Fibroblast of gingiva (primary cell): ENCODE results near the gene LRRTM1.

ENCODE experiments used
- DNase-seq: peaks from one replicate; pipeline ENCODE4 v3.0.0-alpha.2; 2011; ENCODE audit warnings: low read depth

The LRRTM1 gene, protein sequence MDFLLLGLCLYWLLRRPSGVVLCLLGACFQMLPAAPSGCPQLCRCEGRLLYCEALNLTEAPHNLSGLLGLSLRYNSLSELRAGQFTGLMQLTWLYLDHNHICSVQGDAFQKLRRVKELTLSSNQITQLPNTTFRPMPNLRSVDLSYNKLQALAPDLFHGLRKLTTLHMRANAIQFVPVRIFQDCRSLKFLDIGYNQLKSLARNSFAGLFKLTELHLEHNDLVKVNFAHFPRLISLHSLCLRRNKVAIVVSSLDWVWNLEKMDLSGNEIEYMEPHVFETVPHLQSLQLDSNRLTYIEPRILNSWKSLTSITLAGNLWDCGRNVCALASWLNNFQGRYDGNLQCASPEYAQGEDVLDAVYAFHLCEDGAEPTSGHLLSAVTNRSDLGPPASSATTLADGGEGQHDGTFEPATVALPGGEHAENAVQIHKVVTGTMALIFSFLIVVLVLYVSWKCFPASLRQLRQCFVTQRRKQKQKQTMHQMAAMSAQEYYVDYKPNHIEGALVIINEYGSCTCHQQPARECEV

GRCh38 chr2:80303909-80304837, at the start of gene LRRTM1:
Gene LRRTM1 (minus strand): TSS chr2:80304752. CDS start chr2:80303819, 933 bp downstream.
- DNase-seq = no peak

DNA sequence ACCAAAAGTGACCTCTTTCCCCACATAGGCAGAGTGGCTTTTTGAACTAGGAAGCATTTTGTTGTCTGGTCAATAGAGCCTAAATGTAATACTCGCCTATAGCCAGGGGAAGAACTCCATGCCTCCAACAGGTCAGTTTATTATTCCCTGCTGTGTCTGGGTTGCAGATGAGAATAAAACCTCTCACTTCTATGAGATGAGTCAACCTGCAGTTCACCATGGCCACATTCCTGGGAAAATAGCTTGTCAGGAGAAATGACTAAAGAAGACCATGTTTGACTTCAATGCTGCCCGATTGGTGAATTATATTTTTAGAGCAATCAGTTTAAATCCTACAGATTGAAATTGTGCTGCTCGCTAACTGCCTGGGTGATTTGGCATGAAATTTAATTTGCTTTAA, 46.7 kb upstream of the LRRTM1 start:
- DNase-seq = no peak

- no peak for DNase-seq
These were observed 44.4 kb upstream of the LRRTM1 start for GRCh38 chr2:80348953-80349352.

GRCh38 chr2:80348078-80348477, 43.5 kb upstream of the LRRTM1 start:
- no peak for DNase-seq

DNA sequence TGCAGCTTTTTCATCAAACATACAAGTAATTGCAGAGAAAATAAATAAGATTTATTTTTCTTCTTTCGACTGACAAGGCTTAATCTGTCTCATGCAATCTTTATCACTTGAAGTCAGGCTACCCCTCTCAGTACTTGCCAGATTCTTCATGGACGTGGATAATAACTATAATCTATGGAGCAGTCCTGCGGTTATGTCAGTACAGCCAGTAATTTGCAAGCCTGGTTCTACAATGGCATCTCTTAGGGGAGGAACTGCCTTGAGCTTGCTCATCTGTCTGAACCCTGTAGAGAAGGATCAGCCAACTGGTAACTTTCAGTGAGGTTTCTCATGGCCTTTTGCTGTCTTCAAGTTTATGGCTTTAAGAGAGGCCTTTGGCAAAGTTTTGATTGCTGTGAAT, 35.5 kb upstream of the LRRTM1 start:
- DNase-seq = no peak

DNA sequence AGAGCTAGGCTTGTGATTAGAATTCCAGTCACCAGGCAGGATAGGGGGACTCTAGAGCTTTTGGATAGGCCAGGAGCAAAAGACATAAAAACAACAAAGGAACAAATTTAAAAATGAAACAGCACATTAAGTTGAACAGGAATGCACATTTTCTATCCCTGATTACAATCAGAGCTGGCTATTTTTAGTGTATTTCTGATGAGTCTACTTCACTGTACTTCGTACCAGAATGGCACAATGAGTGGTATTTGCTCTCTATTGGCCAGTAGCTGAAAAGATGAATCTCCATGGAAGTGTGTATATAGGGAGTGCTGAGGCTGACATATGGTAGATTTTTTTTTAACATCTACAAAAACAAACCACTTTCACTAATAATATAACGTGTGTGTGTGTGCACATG, 34.2 kb upstream of the LRRTM1 start:
- DNase-seq = no peak

GRCh38 chr2:80335411-80335810, 30.9 kb upstream of the LRRTM1 start:
- no peak for DNase-seq

DNA sequence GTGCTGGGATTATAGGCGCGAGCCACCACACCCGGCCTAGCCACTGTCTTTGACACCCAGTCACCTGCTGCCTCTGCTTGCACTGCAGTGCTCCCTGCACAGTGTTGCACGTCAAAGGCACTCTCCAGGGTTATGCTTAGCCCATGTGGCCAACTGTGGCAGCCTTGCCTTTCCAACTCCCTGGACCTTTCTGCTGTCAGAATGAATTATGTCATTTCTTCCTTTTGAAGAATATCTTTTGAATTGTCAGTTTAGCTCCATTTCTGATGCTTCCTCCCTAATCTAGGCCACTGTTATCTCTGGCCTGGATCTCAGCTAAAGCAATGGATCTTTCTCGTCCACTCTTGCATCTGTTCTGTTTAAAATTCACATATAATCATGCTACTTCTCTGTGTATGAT, 29.3 kb upstream of the LRRTM1 start:
- DNase-seq = no peak

DNA sequence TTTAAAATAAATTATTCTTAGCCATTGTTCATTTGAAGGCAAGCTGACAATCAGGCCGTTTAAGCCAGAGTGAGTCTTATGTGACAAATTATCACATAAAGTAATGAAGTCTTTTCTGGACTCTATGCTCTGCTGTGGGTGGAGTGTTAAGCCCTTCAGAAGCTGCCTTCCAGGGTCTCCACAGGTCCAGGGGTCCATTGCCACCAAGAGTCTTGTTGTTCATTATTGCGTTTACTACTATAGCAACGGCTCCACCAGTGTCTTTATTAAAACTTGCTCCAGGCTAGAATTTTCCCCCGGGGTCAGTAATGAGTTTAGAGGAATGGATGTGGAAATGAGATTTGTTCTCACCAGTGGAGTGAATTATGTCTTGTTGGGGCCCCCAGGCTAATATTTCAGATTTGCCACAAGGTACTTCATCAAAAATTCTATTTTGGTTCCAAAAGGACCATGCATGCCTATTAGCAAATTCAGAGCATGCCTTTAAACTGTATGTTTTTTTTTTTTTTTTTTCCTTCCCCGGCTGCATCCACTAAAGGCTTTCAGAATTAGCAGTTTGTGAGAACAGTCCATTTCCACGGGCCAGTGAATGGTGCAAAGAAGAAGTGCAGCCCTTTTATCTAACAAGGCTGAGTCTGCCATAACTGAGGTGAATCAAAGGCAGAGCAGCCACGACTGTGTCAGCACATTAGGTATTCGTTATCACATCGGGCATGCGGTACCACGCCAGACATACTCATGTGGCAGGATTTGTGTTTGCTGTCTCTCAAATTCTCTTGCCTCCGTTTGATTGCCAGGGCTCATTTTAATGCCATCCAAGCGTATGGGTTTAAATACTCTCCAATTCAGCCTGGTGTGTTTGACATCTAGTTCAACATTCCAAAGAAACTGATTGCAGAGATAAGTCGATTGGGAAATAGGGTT, 26.2 kb upstream of the LRRTM1 start:
- DNase-seq = no peak

GRCh38 chr2:80329491-80329890, 24.9 kb upstream of the LRRTM1 start:
- no peak for DNase-seq

DNA sequence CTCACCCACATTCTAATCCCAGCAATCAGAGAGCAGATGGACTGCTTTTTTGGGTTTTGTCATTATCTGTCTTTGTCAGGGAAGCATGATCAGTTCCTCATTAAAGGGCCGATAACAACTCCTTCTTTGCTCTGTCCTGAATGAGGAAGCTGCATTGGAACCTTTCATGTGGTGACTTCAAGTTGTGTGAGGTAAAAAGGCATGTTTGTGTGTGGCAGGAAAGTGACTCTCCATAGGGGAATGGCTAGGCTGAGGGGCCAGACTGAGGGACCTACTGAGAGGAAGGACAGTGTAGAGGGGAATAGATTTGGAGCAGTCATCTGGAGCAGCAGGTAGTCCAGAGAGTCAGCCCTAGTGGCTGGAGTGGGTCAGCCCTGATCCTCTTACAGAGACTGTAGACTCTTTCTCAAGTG, 23.6 kb upstream of the LRRTM1 start:
- no peak for DNase-seq

GRCh38 chr2:80326861-80327260, 22.3 kb upstream of the LRRTM1 start:
- DNase-seq = no peak

- DNase-seq = no peak
These were observed 21.7 kb upstream of the LRRTM1 start for GRCh38 chr2:80326214-80326613.

- DNase-seq = no peak
These were observed 20.0 kb upstream of the LRRTM1 start for GRCh38 chr2:80324525-80324924.

- no peak for DNase-seq
These were observed 19.1 kb upstream of the LRRTM1 start for GRCh38 chr2:80323610-80324009.

DNA sequence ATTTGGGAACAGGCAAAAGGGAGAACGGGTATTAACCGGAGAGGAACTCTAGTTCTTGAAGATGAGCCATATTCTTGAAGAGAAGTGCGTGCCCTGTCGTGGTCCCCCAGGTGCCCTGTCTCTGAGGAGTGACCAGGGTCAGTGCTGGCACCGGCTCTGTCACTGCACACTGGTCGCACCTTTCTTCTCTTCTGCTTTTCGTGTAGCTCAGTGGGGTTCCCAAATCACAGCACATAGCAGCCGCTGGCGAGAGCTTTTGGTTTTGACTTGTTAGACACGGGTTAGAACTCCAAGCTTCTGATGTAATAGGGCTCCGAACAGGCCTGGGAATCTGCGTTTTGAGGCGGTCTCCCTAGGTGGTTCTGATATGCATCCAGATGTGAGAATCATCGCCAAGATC, 18.4 kb upstream of the LRRTM1 start:
- DNase-seq = no peak

GRCh38 chr2:80322311-80322920, 17.9 kb upstream of the LRRTM1 start:
- DNase-seq = no peak

DNA sequence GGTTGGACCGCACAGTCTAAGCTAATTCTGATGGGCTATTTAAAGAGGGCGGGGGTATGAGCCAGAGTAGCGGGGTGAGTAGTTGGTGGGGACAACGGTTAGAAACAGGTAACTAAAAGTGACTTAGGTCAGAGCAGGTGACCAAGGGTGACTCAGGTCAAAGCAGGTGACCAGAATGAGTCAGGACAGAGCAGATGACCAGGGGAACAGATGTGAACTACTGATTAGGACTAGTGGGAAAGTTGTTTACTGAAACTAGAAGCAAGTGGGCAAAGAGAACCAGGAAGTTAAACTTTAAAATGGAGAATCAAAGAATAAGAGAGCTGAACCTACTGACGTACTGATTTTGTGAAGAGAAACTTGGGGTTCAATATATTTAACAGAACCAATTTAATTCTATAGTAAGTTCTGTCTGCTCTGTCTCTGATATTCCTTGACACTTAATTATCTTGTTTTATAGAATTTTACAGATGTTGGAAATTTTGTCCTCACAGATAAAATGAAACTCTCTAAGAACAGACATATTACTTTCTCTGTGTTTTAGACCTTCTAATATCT, 7.8 kb upstream of the LRRTM1 start:
- DNase-seq = no peak

GRCh38 chr2:80311304-80311703, 6.8 kb upstream of the LRRTM1 start:
- DNase-seq = no peak

GRCh38 chr2:80303006-80303908, 1.3 kb downstream of the LRRTM1 start:
- no peak for DNase-seq
